GM23338 (cell line): ENCODE results near the gene CYP46A1. TPM values are rescaled to one million over a fixed set of nuclear protein-coding genes. Genes with fewer than 3 reads are reported as not detected.

Experiments used
- ATAC-seq: fragments of 200-7000 bp; cut with Tn5 transposase; 3 replicates; pipeline ENCODE4 v1.9.1; 2020
- DNase-seq: peaks from one replicate; pipeline ENCODE4 v3.0.0-alpha.2; 2015; ENCODE audit warnings: low spot score
- H2AFZ ChIP-seq: fragments of 200-600 bp; sonication (generic); 2 replicates; pipeline ENCODE4 v1.8.0; 2016; ENCODE audit warnings: antibody characterized with exemption, mild to moderate bottlenecking, moderate library complexity
- H3F3A ChIP-seq: fragments of 200-600 bp; sonication (generic); replicated peaks from 2 replicates; pipeline ENCODE4 v1.8.0; 2017; ENCODE audit warnings: antibody characterized with exemption, mixed run types, low read depth
- H3K27ac ChIP-seq: fragments of 200-600 bp; sonication (generic); 2 replicates; pipeline ENCODE4 v1.6.1; 2016; ENCODE audit warnings: low read depth
- H3K27me3 ChIP-seq: fragments of 200-600 bp; sonication (generic); 2 replicates; pipeline ENCODE4 v1.8.0; 2016; ENCODE audit warnings: mild to moderate bottlenecking, mixed run types, moderate library complexity; ENCODE audit not compliant: insufficient read depth
- H3K36me3 ChIP-seq: fragments of 200-600 bp; sonication (generic); 2 replicates; pipeline ENCODE4 v1.8.0; 2016; ENCODE audit warnings: mild to moderate bottlenecking; ENCODE audit not compliant: insufficient read depth
- H3K4me1 ChIP-seq: fragments of 200-600 bp; sonication (generic); 2 replicates; pipeline ENCODE4 v1.8.0; 2016; ENCODE audit warnings: mild to moderate bottlenecking, moderate library complexity; ENCODE audit not compliant: insufficient read depth
- H3K4me2 ChIP-seq: fragments of 200-600 bp; sonication (generic); 2 replicates; pipeline ENCODE4 v1.7.1; 2017; ENCODE audit warnings: mixed run types
- H3K4me3 ChIP-seq: fragments of 200-600 bp; sonication (generic); 2 replicates; pipeline ENCODE4 v1.6.1; 2016; ENCODE audit warnings: mixed run types
- H3K79me2 ChIP-seq: fragments of 200-600 bp; sonication (generic); replicated peaks from 2 replicates; pipeline ENCODE4 v1.8.0; 2017; ENCODE audit warnings: mild to moderate bottlenecking; ENCODE audit not compliant: insufficient read depth
- H3K9me2 ChIP-seq: fragments of 200-600 bp; sonication (generic); 2 replicates; pipeline ENCODE4 v1.8.0; 2017; ENCODE audit not compliant: insufficient read depth
- H4K20me1 ChIP-seq: fragments of 200-600 bp; sonication (generic); replicated peaks from 2 replicates; pipeline ENCODE4 v1.8.0; 2017; ENCODE audit warnings: mild to moderate bottlenecking; ENCODE audit not compliant: insufficient read depth
- H3K27ac Mint-ChIP-seq: 2 replicates; pipeline ENCODE4 v1.8.0; 2020; ENCODE audit warnings: inconsistent platforms, mild to moderate bottlenecking, moderate library complexity, mixed read lengths
- H3K27me3 Mint-ChIP-seq: 3 replicates; pipeline ENCODE4 v1.8.0; 2022; ENCODE audit warnings: low read depth, mild to moderate bottlenecking, moderate library complexity, mixed read lengths, inconsistent platforms; ENCODE audit not compliant: insufficient read depth, poor library complexity
- H3K36me3 Mint-ChIP-seq: 3 replicates; pipeline ENCODE4 v1.8.0; 2021; ENCODE audit warnings: low read depth, mild to moderate bottlenecking, inconsistent platforms, moderate library complexity, mixed read lengths
- H3K4me1 Mint-ChIP-seq: 3 replicates; pipeline ENCODE4 v1.8.0; 2020; ENCODE audit warnings: mild to moderate bottlenecking, inconsistent platforms, mixed read lengths
- H3K4me3 Mint-ChIP-seq: 3 replicates; pipeline ENCODE4 v1.8.0; 2021; ENCODE audit warnings: moderate library complexity, mild to moderate bottlenecking, inconsistent platforms, mixed read lengths
- H3K9me3 Mint-ChIP-seq: 3 replicates; pipeline ENCODE4 v1.8.0; 2020; ENCODE audit warnings: moderate library complexity, mild to moderate bottlenecking, inconsistent platforms, mixed read lengths
- CREB1 ChIP-seq: fragments of 250-450 bp; sonication (Bioruptor Pico); IDR thresholded peaks from 2 replicates; pipeline ENCODE4 v1.5.0; 2020; ENCODE audit warnings: low read depth, mild to moderate bottlenecking, moderate library complexity
- CTCF ChIP-seq, 2 experiments: fragments of 200-600 bp in 1 of 2; sonication (generic) in 1 of 2; conservative IDR thresholded peaks; 2 replicates each; pipeline versions ENCODE4 v1.5.1 to v1.6.1; 2016 to 2017; ENCODE audit warnings: antibody characterized with exemption in 2 of 2, low read depth in 2 of 2, mild to moderate bottlenecking in 2 of 2, moderate library complexity in 1 of 2
- ETS1 ChIP-seq: IDR thresholded peaks from 2 replicates; pipeline ENCODE4 v1.6.1; 2016; ENCODE audit warnings: antibody characterized with exemption
- EZH2 ChIP-seq: fragments of 200-600 bp; sonication (generic); IDR thresholded peaks from one replicate; pipeline ENCODE4 v1.8.0; 2017; ENCODE audit warnings: antibody characterized with exemption, mild to moderate bottlenecking, low read depth; ENCODE audit not compliant: unreplicated experiment
- EZH2phosphoT487 ChIP-seq: fragments of 200-600 bp; sonication (generic); IDR thresholded peaks from one replicate; pipeline ENCODE4 v1.8.1; 2018; ENCODE audit warnings: antibody characterized with exemption; ENCODE audit not compliant: unreplicated experiment
- JUNB ChIP-seq: IDR thresholded peaks from one replicate; pipeline ENCODE4 v1.6.1; 2016; ENCODE audit warnings: antibody characterized with exemption; ENCODE audit not compliant: unreplicated experiment
- NANOG ChIP-seq: IDR thresholded peaks from 2 replicates; pipeline ENCODE4 v1.6.1; 2016; ENCODE audit warnings: antibody characterized with exemption, borderline replicate concordance
- POLR2AphosphoS5 ChIP-seq: IDR thresholded peaks from 2 replicates; pipeline ENCODE4 v1.6.1; 2016; ENCODE audit warnings: antibody characterized with exemption, low read depth
- REST ChIP-seq: IDR thresholded peaks from one replicate; pipeline ENCODE4 v1.6.1; 2018; ENCODE audit warnings: antibody characterized with exemption; ENCODE audit not compliant: unreplicated experiment
- STAT1 ChIP-seq: IDR thresholded peaks from one replicate; pipeline ENCODE4 v1.6.1; 2016; ENCODE audit warnings: antibody characterized with exemption; ENCODE audit not compliant: unreplicated experiment
- ZNF114 ChIP-seq: fragments of 250-450 bp; sonication (Bioruptor Pico); IDR thresholded peaks from 2 replicates; pipeline ENCODE4 v1.5.0; 2020; ENCODE audit warnings: mild to moderate bottlenecking, moderate library complexity
- ZNF331 ChIP-seq: fragments of 250-450 bp; sonication (Bioruptor Pico); IDR thresholded peaks from 2 replicates; pipeline ENCODE4 v1.5.0; 2020; ENCODE audit warnings: low read depth, mild to moderate bottlenecking, moderate library complexity
- ZNF462 ChIP-seq: fragments of 250-450 bp; sonication (Bioruptor Pico); IDR thresholded peaks from 2 replicates; pipeline ENCODE4 v1.5.0; 2020; ENCODE audit warnings: mild to moderate bottlenecking, moderate library complexity
- polyA plus RNA-seq: library from polyadenylated mRNA; unstranded; fragments of >200 nt; fragmentation: Nextera tagmentation; extraction: Ambion mirVana; gene quantifications from 2 replicates; pipeline ENCODE4 v1.2.1, GENCODE V29; 2016
- total RNA-seq: library from RNA; depleted of rRNA; stranded (reverse); fragments of >200 nt; shearing (Covaris generic); gene quantifications from 2 replicates; pipeline ENCODE4 v1.2.3, GENCODE V29; 2014

Gene CYP46A1
- total and polyA plus RNA-seq, 2 experiments from 2014 or later = 0.59 to 0.66 TPM

- Mint-ChIP-seq H3K27ac (no peak overlapping the region), H3K4me3 (no peak overlapping the region), H3K9me3 (peaks cover 27% of the 10 kb centered on the region), H3K36me3 (peaks cover 22% of the 10 kb centered on the region; the same call in 2 of the 3 replicates), H3K4me1 (peaks cover 7% of the 10 kb centered on the region; the same call in 2 of the 3 replicates), H3K27me3 (peaks cover 16% of the 10 kb centered on the region)
- ATAC-seq (no peak), DNase-seq (no peak)
- H3K27ac ChIP-seq = no peak overlapping the region
- no peaks in the 10 kb centered on the region for H4K20me1 ChIP-seq
- H3F3A ChIP-seq = no peaks in the 10 kb centered on the region
- no peak overlapping the region for H3K4me2 ChIP-seq
- H3K4me3 ChIP-seq = no peak overlapping the region
- TF ChIP-seq ZNF331 = no peak
- TF ChIP-seq CREB1 (CRISPR knock-in tag) = no peak
- TF ChIP-seq ETS1 = no peak
- TF ChIP-seq STAT1 = no peak
- no peak for TF ChIP-seq JUNB
- TF ChIP-seq REST = no peak
- no peak for TF ChIP-seq NANOG
- TF ChIP-seq EZH2phosphoT487 = no peak
- TF ChIP-seq POLR2AphosphoS5 = no peak
- TF ChIP-seq ZNF462 (CRISPR knock-in tag) = no peak
- no peak for TF ChIP-seq EZH2
- TF ChIP-seq CTCF (conservative IDR thresholded peaks at IDR 0.05; ENCODE audit: low read depth in 2 of 2) = no peak
- TF ChIP-seq ZNF114 (CRISPR knock-in tag) = no peak
- no peaks in the 10 kb centered on the region for H3K4me1 ChIP-seq
- no peaks in the 10 kb centered on the region for H3K9me2 ChIP-seq
- no peaks in the 10 kb centered on the region for H3K27me3 ChIP-seq
- no peaks in the 10 kb centered on the region for H3K36me3 ChIP-seq
- no peak overlapping the region for H2AFZ ChIP-seq
- H3K79me2 ChIP-seq = no peaks in the 10 kb centered on the region
These were observed 5.0 kb upstream of the CYP46A1 start for GRCh38 chr14:99679111-99679510.
